Measurements from ENCODE around the gene FOXO6.

Gene FOXO6

DNA sequence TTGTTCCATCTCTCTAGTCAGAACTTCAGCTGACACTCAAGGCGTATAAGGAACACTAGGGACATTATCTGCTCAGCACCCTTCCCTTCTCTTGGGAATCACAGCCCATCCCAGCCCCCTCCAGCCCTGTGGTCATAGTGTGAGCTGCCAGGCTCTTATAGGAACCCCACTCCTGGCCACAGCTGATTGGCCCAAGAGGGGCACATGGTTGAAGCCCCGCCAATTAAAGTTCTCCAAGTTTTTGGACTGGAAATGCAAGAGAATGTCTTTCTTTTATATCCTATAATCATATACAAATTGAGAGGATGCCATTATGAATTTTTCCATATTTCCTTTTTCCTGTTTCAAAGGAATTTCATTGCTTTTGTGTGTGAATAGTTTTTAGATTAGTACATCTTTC is 40.7 kb downstream of the FOXO6 start:
- no peak for DNase-seq (ENCODE audit: extremely low read depth, low read depth)
- no peak for TF ChIP-seq CTCF (IDR thresholded peaks at IDR 0.05; ENCODE audit: low read depth, low read length)

- TF ChIP-seq CTCF (IDR thresholded peaks at IDR 0.05; ENCODE audit: low read depth, low read length), result no peak
- DNase-seq (ENCODE audit: extremely low read depth, low read depth), result no peak
Observed at GRCh38 chr1:41404308-41404761, 43.1 kb downstream of the FOXO6 start.

- no peak for DNase-seq (ENCODE audit: extremely low read depth, low read depth)
- TF ChIP-seq CTCF (IDR thresholded peaks at IDR 0.05; ENCODE audit: low read depth, low read length), result no peak
Observed at GRCh38 chr1:41407664-41408252, 46.5 kb downstream of the FOXO6 start.

- no peak for TF ChIP-seq CTCF (IDR thresholded peaks at IDR 0.05; ENCODE audit: low read depth, low read length)
- DNase-seq (ENCODE audit: extremely low read depth, low read depth), result no peak
Observed at GRCh38 chr1:41408691-41409090, 47.5 kb downstream of the FOXO6 start.

DNA sequence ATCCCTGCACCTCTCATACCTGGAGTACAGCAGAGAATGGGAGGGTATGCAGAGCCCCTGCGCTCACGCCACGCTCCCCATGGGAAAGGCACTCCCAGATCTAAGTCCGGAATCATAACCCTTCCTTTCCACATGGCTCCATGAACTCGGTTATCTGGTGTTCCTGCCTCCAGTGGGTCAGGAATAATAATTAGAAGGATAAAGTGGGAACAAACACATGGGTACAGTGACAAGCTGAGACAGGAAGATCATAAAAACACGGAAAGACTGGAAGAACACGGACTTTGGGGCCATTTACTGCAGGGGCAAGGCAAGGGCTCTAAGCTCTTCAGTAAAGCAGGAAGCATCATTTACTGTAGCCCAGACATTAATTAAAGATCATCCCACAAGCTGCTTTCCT is 48.6 kb downstream of the FOXO6 start:
- no peak for DNase-seq (ENCODE audit: extremely low read depth, low read depth)
- no peak for TF ChIP-seq CTCF (IDR thresholded peaks at IDR 0.05; ENCODE audit: low read depth, low read length)

DNA sequence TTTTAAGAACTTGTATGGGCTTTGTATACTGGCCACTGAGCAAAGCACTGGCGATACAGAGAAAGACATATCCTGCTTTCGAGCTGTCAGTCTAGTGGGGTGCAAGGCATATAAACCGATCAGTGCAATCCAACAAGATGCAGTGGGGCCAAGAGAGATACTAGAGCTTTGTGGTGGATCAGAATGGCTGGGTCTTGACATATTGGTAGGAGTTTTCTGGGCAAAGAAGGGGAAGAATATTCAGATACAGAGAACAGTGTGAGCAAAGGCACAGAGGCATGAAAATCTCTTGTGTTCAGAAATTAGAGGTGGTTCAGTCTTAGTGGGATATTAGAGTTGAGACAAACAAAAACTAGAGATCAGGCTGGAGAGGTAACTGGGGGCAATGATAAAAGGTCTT is 49.2 kb downstream of the FOXO6 start:
- DNase-seq (ENCODE audit: extremely low read depth, low read depth), result no peak
- no peak for TF ChIP-seq CTCF (IDR thresholded peaks at IDR 0.05; ENCODE audit: low read depth, low read length)

DNA sequence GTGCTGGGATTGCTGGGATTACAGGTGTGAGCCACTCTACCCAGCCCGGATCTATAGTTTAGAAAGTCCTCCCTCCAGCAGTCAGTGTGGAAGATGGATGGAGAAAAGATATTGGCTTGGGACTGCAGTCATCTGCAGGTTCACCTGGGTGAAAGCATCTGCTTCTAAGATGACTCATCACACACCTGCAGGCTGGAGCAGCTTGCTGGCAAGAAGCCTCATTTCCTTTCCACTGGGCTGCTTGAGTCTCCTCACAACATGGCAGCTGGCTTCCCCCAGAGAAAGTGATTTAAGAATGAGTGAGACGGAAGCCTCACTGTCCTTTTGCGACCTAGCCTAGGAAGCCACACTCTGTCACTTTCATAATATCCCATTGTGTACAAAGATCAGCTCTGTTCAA is 50.0 kb downstream of the FOXO6 start:
- no peak for DNase-seq (ENCODE audit: extremely low read depth, low read depth)
- TF ChIP-seq CTCF (IDR thresholded peaks at IDR 0.05; ENCODE audit: low read depth, low read length), result no peak
